ENCODE measurements around the gene ANXA9.

GRCh38 chr1:151001602-151002001 is 19.5 kb downstream of the ANXA9 start:
- TF ChIP-seq EZH2 (IDR thresholded peaks at IDR 0.05; ENCODE audit: insufficient read depth, low read length) (no peak), CTCF (IDR thresholded peaks at IDR 0.05; ENCODE audit: insufficient read depth, low read depth, low read length) (no peak)

Data from astrocyte (in vitro differentiated cells and primary cell).